HG03097 (cell line): ENCODE results near the gene IZUMO2.
"Not testable (repeated sequence)": the region's sequence is repeated elsewhere in the genome, so short reads cannot be mapped to it uniquely, and the experiment has no call there.

Experiments used
- ATAC-seq: cut with Tn5 transposase; IDR thresholded peaks from one replicate; pipeline ENCODE4 v1.9.1; 2021; ENCODE audit not compliant: unreplicated experiment, low FRiP score

IZUMO2 gene

GRCh38 chr19:50140118-50140845 is 22.8 kb downstream of the IZUMO2 start:
- not testable (repeated sequence) for ATAC-seq

- not testable (repeated sequence) for ATAC-seq
Measured at GRCh38 chr19:50136603-50137365, 26.3 kb downstream of the IZUMO2 start.

- ATAC-seq = not testable (repeated sequence)
Measured at GRCh38 chr19:50135856-50136602, 27.1 kb downstream of the IZUMO2 start.

GRCh38 chr19:50134777-50135719 is 28.0 kb downstream of the IZUMO2 start:
- not testable (repeated sequence) for ATAC-seq

- ATAC-seq = not testable (repeated sequence)
Measured at GRCh38 chr19:50133518-50134492, 29.3 kb downstream of the IZUMO2 start.

GRCh38 chr19:50104012-50104411 is 59.1 kb downstream of the IZUMO2 start:
- not testable (repeated sequence) for ATAC-seq

- not testable (repeated sequence) for ATAC-seq
Measured at GRCh38 chr19:50103405-50103804, 59.7 kb downstream of the IZUMO2 start.
